Measurements from ENCODE around the gene TAS2R38.

TAS2R38 gene

DNA sequence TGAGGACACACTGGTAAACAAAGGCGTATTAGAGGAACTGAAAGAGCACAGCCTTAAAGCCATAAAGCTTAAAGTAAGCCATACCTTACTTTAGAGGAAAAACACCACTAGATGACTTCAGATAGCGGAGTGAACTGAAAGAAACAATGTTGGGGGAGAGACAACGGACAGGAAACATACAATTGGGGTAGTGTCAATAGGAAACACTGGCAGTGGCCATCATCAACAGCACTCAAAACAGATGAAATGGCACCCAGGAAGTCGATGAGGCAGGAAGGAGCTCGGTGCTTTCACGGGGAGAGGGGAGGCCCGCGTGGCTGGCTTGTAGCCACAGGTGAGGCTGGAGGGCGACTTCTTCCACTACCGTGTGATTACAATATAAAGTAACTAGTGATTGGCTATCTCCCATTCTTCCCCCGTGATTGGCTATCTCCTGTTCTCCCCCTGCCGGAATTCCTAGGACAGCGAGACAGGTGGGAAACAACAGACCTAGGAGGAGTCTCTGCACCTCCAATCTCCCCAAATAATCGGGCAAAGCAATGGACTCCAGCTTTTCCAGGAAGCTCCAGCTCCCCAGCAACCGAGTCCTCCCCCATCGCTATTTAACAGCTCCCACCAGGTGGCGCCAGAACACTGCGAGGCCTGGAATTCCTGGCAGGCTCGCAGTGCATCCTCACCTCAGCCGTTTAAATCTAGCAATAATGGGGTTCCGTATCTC, 2.4 kb upstream of the TAS2R38 start:
- DNase-seq: peak; percentile 85

DNA sequence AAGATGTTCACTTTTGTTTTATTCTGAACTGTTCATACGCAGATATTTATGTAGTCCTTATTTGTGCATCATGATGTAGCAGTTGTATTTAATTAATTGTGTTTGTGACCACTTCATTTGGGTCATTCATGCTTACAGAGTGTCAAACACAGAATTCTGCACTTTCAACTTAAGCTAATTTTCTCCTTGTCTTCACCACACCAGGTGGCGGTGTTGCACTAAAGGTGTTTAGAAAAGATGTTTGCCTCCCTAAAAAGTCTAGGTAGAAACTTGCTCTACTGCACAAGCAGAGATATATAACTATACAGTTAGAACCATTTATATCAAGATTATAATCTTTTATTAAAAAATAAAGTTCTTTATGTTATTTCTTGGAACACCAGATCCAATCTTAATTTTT, 1.3 kb upstream of the TAS2R38 start:
- DNase-seq: peak; percentile 48

DNA sequence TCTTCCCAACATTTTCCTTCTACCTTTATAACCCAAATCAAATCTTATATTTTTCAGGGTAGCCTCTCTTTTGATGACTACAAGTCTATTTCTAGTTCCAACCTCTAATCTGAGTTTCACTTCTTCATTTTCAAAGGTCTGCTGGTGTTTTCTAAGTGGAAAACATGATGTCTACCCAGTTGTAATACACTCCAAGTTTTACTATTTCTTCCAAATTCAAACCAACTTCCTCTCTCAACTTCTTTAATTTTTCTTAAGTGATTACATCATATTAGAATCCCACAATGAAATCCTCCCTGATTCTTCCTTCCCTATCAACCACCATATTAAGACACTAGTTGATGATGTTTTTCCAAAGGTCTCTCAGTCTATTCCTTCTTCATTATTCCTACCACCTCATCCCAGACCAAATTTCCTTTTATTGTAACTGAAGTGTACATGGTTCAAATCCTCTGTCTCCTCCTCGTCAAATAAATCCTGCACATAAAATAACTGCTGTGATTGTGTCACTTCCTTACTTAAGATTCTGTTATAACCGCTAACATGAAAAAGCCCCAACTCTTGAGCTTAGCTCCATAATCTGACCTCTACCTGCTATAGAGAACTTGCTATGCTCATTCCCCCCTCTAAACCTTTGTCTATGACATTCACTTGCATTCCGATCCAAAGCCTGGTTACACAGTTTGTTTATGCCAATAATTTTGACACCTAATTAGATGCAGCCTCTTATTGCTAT, 12.7 kb downstream of the TAS2R38 start:
- peak; percentile 44 for DNase-seq

DNA sequence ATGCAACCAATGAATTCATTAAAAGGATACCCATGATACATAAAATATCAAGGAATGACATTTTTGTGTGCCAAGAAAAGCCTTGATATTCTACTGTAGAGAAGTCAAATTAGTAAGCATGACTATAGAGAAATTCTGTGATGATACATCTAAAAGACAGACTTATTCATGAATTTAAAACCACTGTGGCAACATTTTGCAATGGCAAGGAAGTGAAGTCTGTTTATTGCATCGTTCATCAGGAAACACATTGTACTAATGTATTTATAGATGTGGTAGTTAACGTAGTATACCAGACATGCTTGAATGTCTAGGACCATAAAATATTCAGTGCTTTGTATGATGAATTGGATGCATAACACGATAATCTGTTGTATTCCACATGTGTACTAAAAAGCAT, 17.5 kb downstream of the TAS2R38 start:
- peak; percentile 79 for DNase-seq

DNA sequence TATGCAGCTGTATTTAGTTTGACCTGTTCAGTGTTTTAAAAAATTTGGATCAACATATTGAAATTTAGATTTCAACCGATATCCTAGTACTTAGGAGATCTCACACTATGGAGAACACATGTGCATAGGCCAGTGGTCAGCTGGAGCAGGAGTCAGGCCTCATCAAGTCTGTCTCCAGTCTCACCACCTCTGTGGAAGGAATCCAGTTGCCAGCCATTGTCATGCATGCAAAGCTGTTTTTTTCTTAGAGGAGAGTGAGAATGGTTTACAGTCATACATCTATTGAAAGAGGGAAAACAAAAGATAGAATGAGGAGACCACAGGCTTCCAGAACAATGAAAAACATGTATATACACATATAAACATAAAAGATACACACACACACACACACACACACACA, 19.2 kb downstream of the TAS2R38 start:
- no peak for DNase-seq

DNA sequence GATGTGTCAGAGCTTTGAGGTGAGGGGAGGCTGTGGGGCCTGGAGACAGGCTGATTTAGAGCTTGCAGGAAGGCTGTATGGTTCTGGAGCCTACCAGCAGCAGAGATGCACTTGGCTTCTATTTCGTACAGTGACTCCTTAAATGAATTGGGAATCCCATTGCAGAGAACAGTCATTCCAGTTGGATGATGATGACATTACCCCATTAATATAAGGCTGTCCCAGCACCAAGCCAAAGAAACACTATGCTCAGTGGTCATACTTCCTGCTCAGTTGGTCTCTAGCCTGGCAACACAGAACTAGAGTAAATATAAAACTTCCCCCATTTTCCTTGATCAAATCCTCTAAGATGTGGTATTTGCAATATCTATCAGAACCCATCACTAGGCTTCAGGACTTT, 21.1 kb downstream of the TAS2R38 start:
- no peak for DNase-seq

DNA sequence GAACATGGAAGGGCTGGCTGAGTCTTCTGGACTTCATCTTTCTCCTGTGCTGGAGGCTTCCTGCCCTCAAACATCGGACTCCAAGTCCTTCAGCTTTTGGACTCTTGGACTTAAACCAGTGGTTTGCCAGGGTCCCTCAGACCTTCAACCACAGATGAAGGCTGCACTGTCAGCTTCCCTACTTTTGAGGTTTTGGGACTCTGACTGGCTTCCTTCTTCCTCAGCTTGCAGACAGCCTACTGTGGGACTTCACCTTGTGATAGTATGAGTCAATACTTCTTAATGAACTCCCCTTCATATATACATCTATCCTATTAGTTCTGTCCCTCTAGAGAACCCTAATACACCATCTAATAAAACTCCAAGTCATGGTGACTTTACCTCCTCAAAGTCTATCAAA, 22.8 kb downstream of the TAS2R38 start:
- no peak for DNase-seq

DNA sequence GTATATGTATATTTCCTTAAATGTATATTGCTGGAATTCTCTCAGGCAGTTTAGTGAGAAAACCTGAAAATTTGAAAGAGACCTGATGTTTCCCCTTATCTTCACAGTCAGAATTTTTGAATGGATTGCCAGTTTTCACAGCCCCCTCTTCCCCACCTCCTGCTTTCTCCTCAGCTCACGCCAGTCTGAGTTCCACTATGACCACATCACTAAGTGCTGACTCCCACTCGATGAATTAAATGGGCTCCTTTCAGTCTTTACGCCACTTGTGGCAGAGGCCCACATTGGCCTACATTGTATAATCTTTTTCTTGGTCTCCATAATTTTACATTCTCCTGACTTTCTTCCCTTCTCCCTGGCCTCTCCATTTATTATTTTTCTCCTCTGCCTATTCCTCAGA, 23.7 kb downstream of the TAS2R38 start:
- no peak for DNase-seq

DNA sequence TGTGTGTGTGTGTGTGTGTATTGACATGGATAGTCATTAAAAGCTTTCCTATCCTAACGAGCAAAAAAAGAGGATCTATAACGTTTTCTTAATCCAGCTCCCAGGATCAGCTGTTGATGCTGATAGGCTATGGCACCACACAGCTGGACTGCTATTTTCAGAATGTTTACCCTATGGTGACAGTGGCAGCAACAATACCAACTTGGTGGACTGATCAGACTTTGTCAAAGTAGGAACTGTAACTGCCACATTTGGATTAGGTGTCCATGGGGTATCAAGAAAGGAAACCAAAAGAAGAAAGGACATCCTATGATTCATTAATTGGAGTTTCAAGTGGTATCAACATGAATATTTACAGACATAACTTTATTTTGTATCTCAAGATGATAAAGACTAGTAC, 24.1 kb downstream of the TAS2R38 start:
- no peak for DNase-seq

DNA sequence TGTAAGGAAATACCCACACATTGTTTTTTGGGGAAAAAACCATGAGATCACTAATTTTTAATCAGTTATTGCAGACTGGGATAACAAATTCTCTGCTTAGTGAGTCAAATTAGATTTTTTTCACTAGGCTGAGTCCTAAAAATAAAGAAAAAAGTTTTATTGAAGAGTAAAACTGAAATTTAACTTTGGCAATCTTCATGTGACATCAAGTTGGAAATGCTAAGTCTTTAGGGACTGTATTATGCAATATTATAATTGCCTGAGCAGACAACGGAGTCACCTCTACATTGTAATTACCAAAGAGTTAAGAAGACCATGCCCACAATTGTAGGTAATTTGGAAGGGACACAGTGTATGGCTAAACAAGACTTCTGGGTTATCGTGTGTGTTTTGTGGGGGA, 24.6 kb downstream of the TAS2R38 start:
- no peak for DNase-seq

DNA sequence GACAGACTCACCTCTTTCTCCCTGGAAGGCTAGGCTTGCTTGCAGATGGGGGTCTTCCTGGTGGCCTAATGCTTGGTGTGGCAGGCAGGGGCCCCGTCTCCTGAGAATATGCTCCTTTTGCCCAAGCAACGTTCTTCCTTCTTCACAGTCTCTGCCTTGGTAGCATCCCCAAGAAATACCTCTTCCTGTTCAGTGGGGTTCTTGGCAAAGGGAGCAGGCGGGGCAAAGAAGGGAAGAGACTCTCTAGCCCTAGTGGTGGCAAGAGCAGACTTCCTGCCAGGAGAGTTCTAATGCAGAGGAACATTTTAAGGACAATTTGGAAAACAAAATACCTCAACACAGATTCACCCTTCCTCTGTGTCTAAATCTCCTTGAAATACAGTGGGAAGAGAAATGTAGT, 26.8 kb downstream of the TAS2R38 start, which contains the start of gene CLEC5A:
TSS of gene CLEC5A (minus strand) at position 179 of the 400 bp plus-strand sequence. CDS start 682 bp downstream, outside the sequence.
- no peak for DNase-seq

DNA sequence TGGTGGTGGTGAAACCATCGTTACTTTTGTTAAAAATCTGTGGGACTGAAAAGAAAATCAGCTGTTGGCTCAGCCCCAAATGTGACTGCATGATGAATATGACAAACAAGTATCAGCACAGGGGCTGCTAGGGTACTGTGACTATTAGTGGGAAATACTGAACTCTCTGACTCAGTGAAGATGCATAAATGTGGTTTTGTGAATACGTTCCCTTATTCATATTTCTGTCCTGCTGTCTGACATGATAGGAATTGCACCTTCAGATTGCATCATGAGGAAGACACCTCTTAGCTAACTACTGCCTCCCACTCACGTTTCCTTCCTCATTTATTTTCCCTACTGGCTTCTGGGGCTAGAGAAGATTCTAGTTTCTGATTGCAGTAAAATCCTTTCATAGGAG, 28.2 kb downstream of the TAS2R38 start:
- DNase-seq: peak; percentile 66

DNA sequence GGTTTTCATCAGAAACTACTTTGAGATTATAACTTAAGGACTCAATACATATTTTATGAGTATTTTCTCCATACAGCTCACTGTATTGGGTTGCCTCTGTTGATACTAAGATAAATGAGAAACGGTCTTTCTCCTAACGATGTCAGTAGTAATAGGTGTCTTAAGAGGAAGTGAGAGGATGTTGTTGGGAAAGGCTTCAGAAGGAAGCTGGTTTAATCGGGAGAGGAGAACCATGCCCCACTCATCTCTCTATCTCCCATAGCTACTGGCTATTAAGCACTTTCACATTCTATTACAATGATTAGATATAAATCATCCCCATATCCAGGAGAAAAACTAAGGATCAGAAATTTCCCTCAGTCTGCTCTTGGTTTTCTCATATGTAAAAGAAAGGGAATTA, 28.8 kb downstream of the TAS2R38 start:
- no peak for DNase-seq

DNA sequence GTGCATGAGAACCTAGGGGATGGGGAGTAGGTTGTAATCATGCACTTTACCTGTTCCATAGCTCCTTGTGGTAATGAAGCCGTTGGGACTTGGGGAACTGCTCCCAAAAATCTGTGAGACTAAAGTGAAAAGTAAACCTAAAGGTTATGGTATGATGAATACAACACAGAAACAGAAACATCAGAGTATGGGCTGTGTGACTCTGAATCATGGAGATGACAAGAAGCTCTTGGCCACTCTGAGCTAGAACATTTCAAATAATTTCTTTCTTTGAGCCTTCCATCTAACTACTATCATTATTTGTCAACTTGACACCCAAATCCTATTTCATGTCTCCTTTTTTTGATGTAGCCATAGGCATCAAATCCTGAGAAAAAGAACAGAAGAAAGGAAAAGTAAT, 29.7 kb downstream of the TAS2R38 start:
- no peak for DNase-seq

DNA sequence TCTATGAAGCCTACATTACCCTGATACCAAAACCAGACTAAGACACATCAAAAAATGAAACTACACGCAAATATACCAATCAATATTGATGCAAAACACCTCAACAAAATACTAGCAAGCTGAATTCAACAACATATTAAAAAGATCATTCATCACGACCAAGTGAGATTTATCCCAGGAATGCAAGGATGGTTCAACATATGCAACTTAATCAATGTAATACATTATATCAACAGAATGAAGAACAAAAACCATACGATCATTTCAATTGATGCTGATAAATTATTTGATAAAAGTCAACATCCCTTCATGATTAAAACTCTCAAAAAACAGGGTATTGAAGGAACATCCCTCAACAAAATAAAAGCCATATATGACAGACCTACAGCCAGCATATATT, 32.5 kb downstream of the TAS2R38 start:
- no peak for DNase-seq

DNA sequence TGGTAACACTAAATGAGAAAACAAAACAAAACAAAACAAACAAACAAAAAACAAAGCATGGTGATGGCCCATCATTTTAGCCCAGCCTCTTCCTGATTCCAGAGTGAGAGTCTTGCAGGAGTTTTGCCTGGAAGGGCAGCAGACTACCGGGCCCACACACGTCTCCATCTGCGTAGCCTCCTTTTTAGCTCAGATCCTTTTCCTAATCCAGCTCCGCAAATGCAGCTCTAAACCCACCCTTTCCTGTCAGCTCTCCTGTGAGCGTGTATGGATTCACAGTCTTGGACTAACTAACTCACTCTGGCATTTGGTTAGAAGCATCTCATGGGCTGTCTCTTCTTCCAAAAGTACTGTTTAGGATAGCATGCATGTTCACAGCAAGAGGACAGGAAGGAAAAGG, 43.4 kb downstream of the TAS2R38 start:
- no peak for DNase-seq

DNA sequence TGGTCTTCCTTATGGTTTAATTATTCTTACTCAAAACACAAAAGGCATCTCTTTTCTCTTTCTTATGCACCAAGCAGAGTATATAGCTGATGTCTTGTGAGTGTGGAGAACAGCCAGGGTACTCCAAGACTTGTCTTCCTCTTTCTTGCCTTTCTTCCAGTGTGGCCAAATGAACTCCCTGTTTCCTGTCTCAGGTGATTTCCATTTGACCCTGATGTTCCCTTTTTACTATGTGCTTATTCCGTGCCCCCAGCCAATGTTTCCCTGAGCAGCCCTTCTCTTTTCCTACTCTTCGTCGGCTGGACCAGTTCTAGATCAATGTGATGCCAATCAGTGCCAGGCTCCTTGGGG, 44.8 kb downstream of the TAS2R38 start:
- peak; percentile 14 for DNase-seq

DNA sequence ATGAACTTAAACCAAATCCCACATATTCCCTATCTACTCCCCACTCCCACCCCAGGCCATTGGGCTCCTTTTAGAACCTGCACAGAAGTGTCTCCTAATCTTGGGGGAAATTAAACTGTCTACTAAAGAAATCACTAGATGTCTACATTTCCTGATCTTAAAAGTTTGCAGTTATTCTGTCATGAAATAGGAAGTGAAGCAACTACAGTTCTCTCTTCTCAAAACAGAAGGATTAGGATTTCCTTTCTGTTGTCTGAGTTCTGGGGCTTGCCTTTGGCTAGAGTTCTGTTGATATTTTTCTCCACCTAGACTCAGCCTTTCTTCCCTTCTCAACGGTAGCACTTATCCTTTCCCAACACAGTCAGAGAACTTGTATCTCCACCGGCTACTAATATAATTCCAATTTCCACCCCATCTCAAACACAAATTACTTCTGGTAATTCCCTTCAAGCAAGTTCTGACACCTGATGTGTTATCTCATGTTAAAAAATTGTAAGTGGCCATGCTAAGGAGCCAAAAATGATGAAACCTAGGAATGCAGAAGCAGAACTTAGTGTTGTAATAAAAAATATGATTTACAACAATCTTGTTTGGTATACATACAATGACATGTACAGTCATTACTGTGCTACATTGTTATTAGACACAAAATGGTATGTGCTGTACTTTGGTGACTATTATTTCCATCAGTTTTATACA, 45.3 kb downstream of the TAS2R38 start:
- DNase-seq: peak; percentile 57
